HEK293 (cell line): ENCODE results near the gene SORBS2.

Experiments
- SP2 ChIP-seq: fragments of 450-650 bp; formaldehyde crosslinking; IDR thresholded peaks from 2 replicates; pipeline ENCODE4 v1.5.1; 2016; ENCODE audit warnings: missing biosample characterization, missing genetic modification characterization
- ZNF530 ChIP-seq: fragments of 450-650 bp; formaldehyde crosslinking; IDR thresholded peaks from 2 replicates; pipeline ENCODE4 v1.5.1; 2016; ENCODE audit warnings: low read depth, missing biosample characterization, missing genetic modification characterization
- TF ChIP-seq, protein P1 (sequence below): fragments of 450-650 bp; formaldehyde crosslinking; IDR thresholded peaks from 2 replicates; pipeline ENCODE4 v1.5.1; 2016; ENCODE audit warnings: missing biosample characterization, missing genetic modification characterization

DNA sequence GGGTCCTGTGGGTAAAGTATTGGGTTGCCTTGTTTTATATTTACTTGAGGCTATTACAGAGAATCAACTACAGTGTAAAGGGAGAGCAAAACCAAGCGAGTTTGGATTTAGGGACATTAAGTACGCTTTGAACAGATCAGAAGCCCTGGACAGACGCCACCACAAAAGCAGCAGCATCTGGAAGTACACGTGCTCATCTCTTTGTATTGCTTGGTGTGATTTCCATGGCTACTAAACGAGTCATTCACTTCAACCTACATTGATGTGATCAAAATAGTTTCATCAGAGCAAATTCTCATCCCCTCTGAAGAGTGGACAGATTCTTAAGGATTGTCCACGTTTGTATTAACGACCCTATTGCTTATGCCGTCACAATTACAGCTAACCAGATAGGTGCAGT is 85.1 kb downstream of the SORBS2 start:
- TF ChIP-seq, protein P1, sequence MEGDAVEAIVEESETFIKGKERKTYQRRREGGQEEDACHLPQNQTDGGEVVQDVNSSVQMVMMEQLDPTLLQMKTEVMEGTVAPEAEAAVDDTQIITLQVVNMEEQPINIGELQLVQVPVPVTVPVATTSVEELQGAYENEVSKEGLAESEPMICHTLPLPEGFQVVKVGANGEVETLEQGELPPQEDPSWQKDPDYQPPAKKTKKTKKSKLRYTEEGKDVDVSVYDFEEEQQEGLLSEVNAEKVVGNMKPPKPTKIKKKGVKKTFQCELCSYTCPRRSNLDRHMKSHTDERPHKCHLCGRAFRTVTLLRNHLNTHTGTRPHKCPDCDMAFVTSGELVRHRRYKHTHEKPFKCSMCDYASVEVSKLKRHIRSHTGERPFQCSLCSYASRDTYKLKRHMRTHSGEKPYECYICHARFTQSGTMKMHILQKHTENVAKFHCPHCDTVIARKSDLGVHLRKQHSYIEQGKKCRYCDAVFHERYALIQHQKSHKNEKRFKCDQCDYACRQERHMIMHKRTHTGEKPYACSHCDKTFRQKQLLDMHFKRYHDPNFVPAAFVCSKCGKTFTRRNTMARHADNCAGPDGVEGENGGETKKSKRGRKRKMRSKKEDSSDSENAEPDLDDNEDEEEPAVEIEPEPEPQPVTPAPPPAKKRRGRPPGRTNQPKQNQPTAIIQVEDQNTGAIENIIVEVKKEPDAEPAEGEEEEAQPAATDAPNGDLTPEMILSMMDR (tag by site-specific recombination): no peak
- TF ChIP-seq SP2: no peak
- TF ChIP-seq ZNF530: no peak
